HEK293 (cell line): ENCODE measurements around the gene ADRA2C.

Experiments
- CTCF ChIA-PET: fragments of 350-600 bp; formaldehyde crosslinking; extraction: SDS; loops from one replicate; lab custom pipeline; 2021; ENCODE audit warnings: antibody characterized with exemption; lab: Yijun Ruan, JAX
- POLR2A ChIA-PET: fragments of 300-600 bp; formaldehyde crosslinking; extraction: SDS; loops from one replicate; lab custom pipeline; 2020; ENCODE audit warnings: antibody characterized with exemption, inconsistent platforms; lab: Yijun Ruan, JAX
- H3K27ac ChIP-seq: fragments of 200-500 bp; sonication (Bioruptor generic); 2 replicates; pipeline ENCODE4 v1.5.1; 2014; ENCODE audit warnings: low read depth, low read length, control low read depth, inconsistent platforms; ENCODE audit errors: extremely low read depth
- H3K36me3 ChIP-seq, 2 experiments: fragments of 200-500 bp in 1 of 2; sonication (Bioruptor generic) in 1 of 2; 1 replicate in 1 of 2; 2 replicates in 1 of 2; pipeline ENCODE4 v1.5.1; 2014 to 2017; ENCODE audit warnings: inconsistent platforms in 2 of 2, low read length in 2 of 2; ENCODE audit not compliant: control insufficient read depth in 2 of 2, insufficient read depth in 1 of 2
- H3K4me1 ChIP-seq: fragments of 200-500 bp; sonication (Bioruptor generic); 2 replicates; pipeline ENCODE4 v1.5.1; 2014; ENCODE audit warnings: mild to moderate bottlenecking, low read length, inconsistent platforms; ENCODE audit not compliant: control insufficient read depth, insufficient read depth
- H3K4me3 ChIP-seq: 2 replicates; pipeline ENCODE4 v1.5.1; 2011; ENCODE audit warnings: low read depth, mild to moderate bottlenecking, control low read depth, low read length, moderate library complexity
- H3K9me3 ChIP-seq: fragments of 200-500 bp; sonication (Bioruptor generic); 2 replicates; pipeline ENCODE4 v1.5.1; 2014; ENCODE audit warnings: low read depth, low read length, inconsistent platforms; ENCODE audit not compliant: control insufficient read depth, insufficient read depth
- GLIS1 ChIP-seq: fragments of 450-650 bp; formaldehyde crosslinking; IDR thresholded peaks from 2 replicates; pipeline ENCODE4 v1.5.1; 2016; ENCODE audit warnings: missing biosample characterization, missing genetic modification characterization
- GLIS2 ChIP-seq: fragments of 450-650 bp; formaldehyde crosslinking; IDR thresholded peaks from 2 replicates; pipeline ENCODE4 v1.5.1; 2016; ENCODE audit warnings: missing biosample characterization, missing genetic modification characterization
- PBX3 ChIP-seq: sonication (generic); formaldehyde crosslinking; IDR thresholded peaks from 2 replicates; pipeline ENCODE4 v1.8.1; 2022; ENCODE audit warnings: mild to moderate bottlenecking, moderate library complexity, missing genetic modification reagents
- PRDM4 ChIP-seq: fragments of 450-650 bp; formaldehyde crosslinking; IDR thresholded peaks from 2 replicates; pipeline ENCODE4 v1.5.1; 2017; ENCODE audit warnings: missing biosample characterization, missing genetic modification characterization
- SALL2 ChIP-seq: fragments of 450-650 bp; formaldehyde crosslinking; IDR thresholded peaks from 2 replicates; pipeline ENCODE4 v1.5.0; 2017; ENCODE audit warnings: missing biosample characterization, mild to moderate bottlenecking, missing genetic modification characterization, borderline replicate concordance
- ZBTB17 ChIP-seq: fragments of 450-650 bp; formaldehyde crosslinking; IDR thresholded peaks from 2 replicates; pipeline ENCODE4 v1.5.1; 2016; ENCODE audit warnings: missing biosample characterization, missing genetic modification characterization
- ZBTB20 ChIP-seq: fragments of 450-650 bp; formaldehyde crosslinking; IDR thresholded peaks from 2 replicates; pipeline ENCODE4 v1.5.1; 2016; ENCODE audit warnings: missing biosample characterization, missing genetic modification characterization
- ZBTB49 ChIP-seq: fragments of 450-650 bp; formaldehyde crosslinking; IDR thresholded peaks from 2 replicates; pipeline ENCODE4 v1.5.1; 2016; ENCODE audit warnings: missing biosample characterization, missing genetic modification characterization, low read depth
- ZIC2 ChIP-seq: fragments of 450-650 bp; formaldehyde crosslinking; IDR thresholded peaks from 2 replicates; pipeline ENCODE4 v1.5.1; 2016; ENCODE audit warnings: missing biosample characterization, missing genetic modification characterization
- ZNF211 ChIP-seq: fragments of 450-650 bp; formaldehyde crosslinking; IDR thresholded peaks from 2 replicates; pipeline ENCODE4 v1.5.1; 2016; ENCODE audit warnings: low read depth, missing biosample characterization, missing genetic modification characterization
- ZNF433 ChIP-seq: fragments of 450-650 bp; formaldehyde crosslinking; IDR thresholded peaks from 2 replicates; pipeline ENCODE4 v1.5.1; 2016; ENCODE audit warnings: missing biosample characterization, missing genetic modification characterization, low read depth
- ZNF610 ChIP-seq: fragments of 450-650 bp; formaldehyde crosslinking; IDR thresholded peaks from 2 replicates; pipeline ENCODE4 v1.5.1; 2016; ENCODE audit warnings: missing biosample characterization, missing genetic modification characterization, borderline replicate concordance
- TF ChIP-seq, protein P1 (sequence below): fragments of 450-650 bp; IDR thresholded peaks from 2 replicates; pipeline ENCODE4 v1.5.1; 2018; ENCODE audit warnings: missing biosample characterization, missing genetic modification characterization
- TF ChIP-seq, protein P2 (sequence below): fragments of 450-650 bp; formaldehyde crosslinking; IDR thresholded peaks from 2 replicates; pipeline ENCODE4 v1.5.1; 2016; ENCODE audit warnings: missing biosample characterization, missing genetic modification characterization, borderline replicate concordance

ADRA2C gene

GRCh38 chr4:3749081-3749480 lies 17.1 kb upstream of the ADRA2C start (continued):
- TF ChIP-seq, protein P1, sequence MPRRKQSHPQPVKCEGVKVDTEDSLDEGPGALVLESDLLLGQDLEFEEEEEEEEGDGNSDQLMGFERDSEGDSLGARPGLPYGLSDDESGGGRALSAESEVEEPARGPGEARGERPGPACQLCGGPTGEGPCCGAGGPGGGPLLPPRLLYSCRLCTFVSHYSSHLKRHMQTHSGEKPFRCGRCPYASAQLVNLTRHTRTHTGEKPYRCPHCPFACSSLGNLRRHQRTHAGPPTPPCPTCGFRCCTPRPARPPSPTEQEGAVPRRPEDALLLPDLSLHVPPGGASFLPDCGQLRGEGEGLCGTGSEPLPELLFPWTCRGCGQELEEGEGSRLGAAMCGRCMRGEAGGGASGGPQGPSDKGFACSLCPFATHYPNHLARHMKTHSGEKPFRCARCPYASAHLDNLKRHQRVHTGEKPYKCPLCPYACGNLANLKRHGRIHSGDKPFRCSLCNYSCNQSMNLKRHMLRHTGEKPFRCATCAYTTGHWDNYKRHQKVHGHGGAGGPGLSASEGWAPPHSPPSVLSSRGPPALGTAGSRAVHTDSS = no peak
- TF ChIP-seq PBX3 (CRISPR knock-in tag) (no peak), ZNF610 (tag by site-specific recombination) (no peak), ZBTB20 (tag by site-specific recombination) (no peak), ZNF433 (tag by site-specific recombination) (no peak)

DNA sequence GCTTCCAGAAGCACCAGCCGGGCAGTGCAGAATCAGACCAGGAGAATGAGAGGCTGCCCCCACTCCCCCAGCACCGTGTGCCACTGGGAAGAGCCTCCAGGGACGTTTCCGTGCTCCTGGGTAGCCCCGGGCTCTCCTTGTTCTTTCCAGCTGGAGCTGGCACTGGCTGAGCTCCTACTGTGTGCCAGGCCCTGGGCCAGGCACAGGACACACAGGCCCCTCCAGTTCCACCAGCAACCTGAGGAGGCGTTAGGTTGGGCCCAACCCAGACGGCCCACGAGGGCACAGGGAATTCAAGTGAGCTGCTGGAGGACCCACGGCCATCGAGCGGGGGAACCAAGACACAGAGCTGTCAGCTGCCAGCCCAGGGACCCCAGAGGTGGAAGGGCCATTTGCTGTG lies 15.9 kb upstream of the ADRA2C start:
- CTCF ChIA-PET = interaction anchor here (0.6 kb wide), 1 partner anchor 184 kb away, joined by 3 read pairs; no protein-coding TSS in a partner anchor
- Histone ChIP-seq H3K4me1 (0 out of 2 replicates have a peak, but pooled peaks cover under 1% of the 10 kb centered on the region), H3K4me3 (no peak overlapping the region), H3K9me3 (no peaks in the 10 kb centered on the region), H3K36me3 (no peaks in the 10 kb centered on the region), H3K27ac (no peak overlapping the region)
- no peak for TF ChIP-seq PRDM4 (tag by site-specific recombination)
- no peak for TF ChIP-seq ZNF211 (tag by site-specific recombination)
- POLR2A ChIA-PET = no interaction called here

DNA sequence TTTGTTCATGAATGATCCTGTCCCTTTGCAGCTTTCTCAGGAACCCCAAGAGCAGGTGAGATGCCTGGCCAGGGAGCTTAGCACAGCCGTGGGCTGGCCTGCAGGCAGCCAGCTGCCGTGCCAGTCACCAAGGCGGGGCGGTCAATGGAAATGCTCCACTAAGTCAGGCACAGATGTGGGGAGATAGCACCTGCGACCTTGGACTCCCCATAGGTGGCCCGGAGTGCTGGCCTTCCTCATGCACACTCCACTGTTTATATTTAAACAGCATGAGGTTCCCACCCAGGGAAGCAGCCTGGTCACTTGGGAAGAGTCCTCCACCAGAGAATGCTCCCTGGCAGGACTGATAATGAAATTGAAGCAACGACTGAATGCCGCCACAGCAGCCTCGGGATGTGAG lies 14.2 kb upstream of the ADRA2C start:
- TF ChIP-seq ZIC2 (tag by site-specific recombination) (peak; percentile 51), ZBTB49 (tag by site-specific recombination) (no peak)
- H3K36me3 ChIP-seq = no peaks in the 10 kb centered on the region
- no peaks in the 10 kb centered on the region for H3K9me3 ChIP-seq
- ChIA-PET CTCF (no interaction called here), POLR2A (no interaction called here)
- H3K4me3 ChIP-seq = no peak overlapping the region
- no peak overlapping the region for H3K27ac ChIP-seq
- H3K4me1 ChIP-seq = no peaks in the 10 kb centered on the region

DNA sequence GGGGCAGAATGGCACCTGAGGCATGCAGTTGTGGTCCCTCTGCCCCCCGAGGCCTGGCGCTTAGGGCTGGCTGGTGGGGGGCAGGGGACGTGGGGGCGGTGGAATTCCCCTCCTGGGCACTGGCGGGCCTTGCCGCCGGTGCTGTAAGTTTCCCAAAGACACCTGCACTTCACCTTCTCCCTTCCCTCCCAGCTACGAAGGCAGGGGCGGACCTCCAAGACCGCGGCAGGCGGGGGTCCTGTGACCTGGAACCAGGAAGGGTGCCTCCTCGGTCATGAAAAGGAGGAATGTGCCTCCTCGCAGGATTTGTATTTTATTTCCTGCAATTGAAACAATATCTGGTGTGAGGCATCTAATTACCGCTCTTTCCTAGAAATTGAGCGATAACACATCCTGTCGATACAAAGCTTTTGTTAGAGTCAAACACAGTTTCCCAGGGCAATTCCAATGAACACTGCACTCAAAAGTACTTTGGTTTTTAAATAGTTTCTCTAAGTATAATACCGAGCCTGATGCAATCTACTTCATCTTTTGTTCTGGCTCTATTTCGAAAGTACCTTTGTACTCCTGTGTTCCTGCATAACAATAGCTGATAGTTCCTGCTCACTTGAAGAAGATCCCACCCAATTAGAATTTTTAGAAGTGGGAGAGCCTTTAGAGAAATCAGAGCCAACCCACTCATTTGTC lies 12.3 kb upstream of the ADRA2C start:
- Histone ChIP-seq H3K4me1 (no peaks in the 10 kb centered on the region), H3K9me3 (no peaks in the 10 kb centered on the region), H3K36me3 (no peaks in the 10 kb centered on the region), H3K27ac (no peak overlapping the region), H3K4me3 (no peak overlapping the region)
- TF ChIP-seq, protein P2, sequence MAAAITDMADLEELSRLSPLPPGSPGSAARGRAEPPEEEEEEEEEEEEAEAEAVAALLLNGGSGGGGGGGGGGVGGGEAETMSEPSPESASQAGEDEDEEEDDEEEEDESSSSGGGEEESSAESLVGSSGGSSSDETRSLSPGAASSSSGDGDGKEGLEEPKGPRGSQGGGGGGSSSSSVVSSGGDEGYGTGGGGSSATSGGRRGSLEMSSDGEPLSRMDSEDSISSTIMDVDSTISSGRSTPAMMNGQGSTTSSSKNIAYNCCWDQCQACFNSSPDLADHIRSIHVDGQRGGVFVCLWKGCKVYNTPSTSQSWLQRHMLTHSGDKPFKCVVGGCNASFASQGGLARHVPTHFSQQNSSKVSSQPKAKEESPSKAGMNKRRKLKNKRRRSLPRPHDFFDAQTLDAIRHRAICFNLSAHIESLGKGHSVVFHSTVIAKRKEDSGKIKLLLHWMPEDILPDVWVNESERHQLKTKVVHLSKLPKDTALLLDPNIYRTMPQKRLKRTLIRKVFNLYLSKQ (tag by site-specific recombination) = no peak
- peak; percentile 2; the same call in 1 of the 2 replicates for TF ChIP-seq GLIS2 (tag by site-specific recombination)
- TF ChIP-seq SALL2 (tag by site-specific recombination) = no peak
- TF ChIP-seq GLIS1 (tag by site-specific recombination) = peak; percentile 25; the same call in 1 of the 2 replicates
- TF ChIP-seq ZBTB17 (tag by site-specific recombination) = no peak
- POLR2A ChIA-PET = no interaction called here
- CTCF ChIA-PET = interaction anchor here (1.0 kb wide), 1 partner anchor 11 kb away, joined by 3 read pairs; no protein-coding TSS in a partner anchor
